ENCODE results near the gene LENG8.
"Not testable (repeated sequence)": the region's sequence is repeated elsewhere in the genome, so short reads cannot be mapped to it uniquely, and the experiment has no call there.

The LENG8 gene

DNA sequence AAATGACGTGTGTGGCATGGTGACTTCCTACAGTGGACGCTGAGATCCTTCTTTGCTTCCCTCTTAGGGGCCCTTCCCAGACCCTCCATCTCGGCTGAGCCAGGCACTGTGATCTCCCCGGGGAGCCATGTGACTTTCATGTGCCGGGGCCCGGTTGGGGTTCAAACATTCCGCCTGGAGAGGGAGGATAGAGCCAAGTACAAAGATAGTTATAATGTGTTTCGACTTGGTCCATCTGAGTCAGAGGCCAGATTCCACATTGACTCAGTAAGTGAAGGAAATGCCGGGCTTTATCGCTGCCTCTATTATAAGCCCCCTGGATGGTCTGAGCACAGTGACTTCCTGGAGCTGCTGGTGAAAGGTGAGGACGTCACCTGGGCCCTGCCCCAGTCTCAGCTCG is 58.8 kb downstream of the LENG8 start:
- no peaks in the 10 kb centered on the region for H3K36me3 Mint-ChIP-seq (ENCODE audit: low read depth)
- peaks cover 68% of the 10 kb centered on the region for H3K9me3 Mint-ChIP-seq
- no peak overlapping the region for H3K4me3 Mint-ChIP-seq
- peaks cover under 1% of the 10 kb centered on the region for H3K27me3 Mint-ChIP-seq (ENCODE audit: low read depth, poor library complexity)
- DNase-seq, result no peak
- no peaks in the 10 kb centered on the region for H3K4me1 Mint-ChIP-seq
- TF ChIP-seq, protein P1, sequence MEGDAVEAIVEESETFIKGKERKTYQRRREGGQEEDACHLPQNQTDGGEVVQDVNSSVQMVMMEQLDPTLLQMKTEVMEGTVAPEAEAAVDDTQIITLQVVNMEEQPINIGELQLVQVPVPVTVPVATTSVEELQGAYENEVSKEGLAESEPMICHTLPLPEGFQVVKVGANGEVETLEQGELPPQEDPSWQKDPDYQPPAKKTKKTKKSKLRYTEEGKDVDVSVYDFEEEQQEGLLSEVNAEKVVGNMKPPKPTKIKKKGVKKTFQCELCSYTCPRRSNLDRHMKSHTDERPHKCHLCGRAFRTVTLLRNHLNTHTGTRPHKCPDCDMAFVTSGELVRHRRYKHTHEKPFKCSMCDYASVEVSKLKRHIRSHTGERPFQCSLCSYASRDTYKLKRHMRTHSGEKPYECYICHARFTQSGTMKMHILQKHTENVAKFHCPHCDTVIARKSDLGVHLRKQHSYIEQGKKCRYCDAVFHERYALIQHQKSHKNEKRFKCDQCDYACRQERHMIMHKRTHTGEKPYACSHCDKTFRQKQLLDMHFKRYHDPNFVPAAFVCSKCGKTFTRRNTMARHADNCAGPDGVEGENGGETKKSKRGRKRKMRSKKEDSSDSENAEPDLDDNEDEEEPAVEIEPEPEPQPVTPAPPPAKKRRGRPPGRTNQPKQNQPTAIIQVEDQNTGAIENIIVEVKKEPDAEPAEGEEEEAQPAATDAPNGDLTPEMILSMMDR (IDR thresholded peaks at IDR 0.05), result no peak
- H3K27ac Mint-ChIP-seq, result no peak overlapping the region

DNA sequence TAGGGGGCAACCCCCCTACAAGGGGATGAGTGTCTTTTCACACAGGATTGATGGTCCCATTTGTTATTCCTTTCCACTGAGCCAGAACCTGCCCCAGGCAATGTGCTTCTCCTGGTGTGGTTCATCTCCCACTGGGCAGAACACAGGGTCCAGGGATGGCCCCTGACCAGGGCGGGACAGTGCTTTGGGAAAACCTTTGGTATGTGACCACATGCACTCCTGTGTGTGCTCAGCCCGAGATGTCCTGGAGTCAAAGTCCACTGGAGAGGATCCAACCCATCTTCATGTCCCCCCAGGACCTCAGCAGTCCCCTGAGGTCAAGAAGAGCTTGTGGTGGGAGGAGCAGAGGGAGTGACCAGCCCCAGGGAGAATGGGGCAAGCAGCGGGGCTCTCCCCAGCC is 59.5 kb downstream of the LENG8 start:
- peaks cover 71% of the 10 kb centered on the region for H3K9me3 Mint-ChIP-seq
- H3K36me3 Mint-ChIP-seq (ENCODE audit: low read depth); H3K27ac Mint-ChIP-seq; DNase-seq; H3K4me1 Mint-ChIP-seq; H3K4me3 Mint-ChIP-seq; H3K27me3 Mint-ChIP-seq (ENCODE audit: low read depth, poor library complexity): not testable (repeated sequence)

DNA sequence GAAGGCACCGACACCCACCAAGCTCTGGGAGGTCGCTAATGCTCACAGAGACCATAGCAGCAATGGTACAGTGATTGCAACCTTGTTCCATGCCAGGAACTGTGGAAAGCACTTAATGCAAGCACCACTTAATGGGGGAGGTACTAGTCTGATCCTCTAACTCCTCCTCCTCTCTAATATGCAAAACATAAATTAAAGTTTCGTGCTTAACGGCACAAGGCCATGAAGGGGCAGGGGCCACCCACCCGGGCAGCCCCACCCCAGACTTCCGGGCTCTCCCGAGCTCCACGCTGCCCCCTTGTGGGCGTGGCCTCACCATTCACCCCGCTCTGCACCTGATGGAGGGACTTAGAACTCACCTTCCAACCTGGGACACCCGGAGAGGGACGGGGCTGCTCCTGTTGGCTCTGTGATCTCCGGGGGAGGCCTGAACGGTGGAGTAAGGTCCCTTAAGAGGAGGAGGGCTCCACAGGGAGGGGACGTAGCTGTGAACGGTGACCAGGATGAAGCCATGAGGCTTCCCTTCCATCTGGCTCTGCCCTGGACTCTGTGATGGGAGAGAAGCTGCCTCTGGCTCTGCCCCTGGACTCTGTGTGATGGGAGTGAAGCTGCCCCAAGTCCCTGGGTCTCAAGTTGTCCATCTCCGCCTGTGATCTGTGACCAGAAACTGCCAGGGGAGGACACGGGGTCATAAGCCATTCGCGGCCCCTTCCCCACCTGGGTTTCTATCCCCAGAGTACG is 60.4 kb downstream of the LENG8 start:
- H3K36me3 Mint-ChIP-seq (ENCODE audit: low read depth); H3K27ac Mint-ChIP-seq; H3K4me3 Mint-ChIP-seq; H3K27me3 Mint-ChIP-seq (ENCODE audit: low read depth, poor library complexity); DNase-seq; H3K4me1 Mint-ChIP-seq: not testable (repeated sequence)
- H3K9me3 Mint-ChIP-seq, result peaks cover 72% of the 10 kb centered on the region

Data from nephron progenitor cell (in vitro differentiated cells).